Stimulated activated CD4-positive, alpha-beta T cell treated with anti-CD3 and anti-CD28 coated beads, Interleukin-1b, Interleukin-23, amount 100 ng/mL, for 4 hours (primary cell): ENCODE data around the gene OPRL1.

Experiments used
- DNase-seq, 2 donors: peaks; one replicate each; pipeline ENCODE4 v3.0.0-alpha.2; 2020; ENCODE audit warnings: low read depth in 2 of 2

The OPRL1 gene

GRCh38 chr20:64144144-64144912 lies 64.4 kb downstream of the OPRL1 start:
- DNase-seq, result no peak

- no peak for DNase-seq
Observed at GRCh38 chr20:64145458-64146300, 65.8 kb downstream of the OPRL1 start.

GRCh38 chr20:64146301-64146935 lies 66.5 kb downstream of the OPRL1 start:
- no peak for DNase-seq

DNA sequence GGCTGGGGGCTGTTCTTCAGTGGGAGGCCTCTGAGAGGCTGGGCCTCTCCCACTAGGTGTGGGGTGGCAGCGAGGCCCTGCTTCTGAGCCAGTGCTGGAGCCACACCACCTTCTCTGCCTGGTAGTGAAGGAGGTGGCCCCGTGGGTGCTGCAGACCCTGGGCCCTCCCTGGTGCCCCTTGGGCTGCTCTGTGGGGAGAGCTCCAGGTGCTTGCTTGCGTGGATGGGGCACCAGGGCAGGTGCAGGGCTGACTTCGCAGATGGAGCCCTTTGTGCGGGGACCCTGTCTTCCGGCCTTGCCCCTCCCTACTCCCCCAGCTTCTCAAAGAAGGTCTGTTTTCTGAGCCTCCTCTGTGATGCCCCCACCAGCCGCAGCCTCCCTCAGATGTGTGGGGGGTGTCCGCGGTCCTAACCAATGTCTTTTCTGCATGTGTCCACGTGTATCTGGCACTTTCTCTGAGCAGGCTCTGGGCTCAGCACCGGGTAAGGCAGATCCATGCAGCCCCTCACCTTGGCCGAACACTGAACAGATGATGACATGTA lies 67.1 kb downstream of the OPRL1 start:
- no peak for DNase-seq

GRCh38 chr20:64148581-64148980 lies 68.7 kb downstream of the OPRL1 start:
- no peak for DNase-seq

DNA sequence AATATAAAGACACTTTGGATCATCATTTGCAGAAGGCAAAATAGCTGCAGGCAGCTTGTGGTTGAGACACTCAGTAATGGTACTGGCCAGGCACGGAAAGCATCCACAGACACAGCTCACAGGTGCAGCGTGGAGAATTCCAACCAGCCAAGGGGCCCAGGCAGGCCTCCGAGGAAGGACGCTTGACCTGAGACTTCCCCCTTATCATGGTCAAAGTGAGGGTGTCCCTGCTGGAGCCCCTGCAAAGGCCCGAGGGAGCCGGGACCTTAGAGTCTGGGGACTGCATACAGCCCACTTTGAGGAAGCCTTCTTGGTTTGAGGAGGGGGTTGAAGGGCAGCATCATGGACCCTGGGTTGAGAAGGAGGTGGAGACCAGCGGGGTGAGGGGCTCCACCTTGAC lies 69.3 kb downstream of the OPRL1 start:
- no peak for DNase-seq

- no peak for DNase-seq
Observed at GRCh38 chr20:64149809-64150560, 70.1 kb downstream of the OPRL1 start.
